SK-N-SH (cell line): ENCODE measurements around the gene MRPL51. TPM values are rescaled to one million over a fixed set of nuclear protein-coding genes. Genes with fewer than 3 reads are reported as not detected.

ENCODE experiments used
- CTCF ChIA-PET: fragments of 300-600, 350-600 bp; formaldehyde crosslinking; extraction: SDS; loops from one replicate; lab custom pipeline; 2021; lab: Yijun Ruan, JAX
- POLR2A ChIA-PET: fragments of 350-600 bp; sonication (Branson Sonifier 250); formaldehyde crosslinking; extraction: SDS; loops from one replicate; lab custom pipeline; 2020; ENCODE audit warnings: antibody characterized with exemption, inconsistent platforms; lab: Yijun Ruan, JAX
- DNase-seq: peaks from one replicate; pipeline ENCODE4 v3.0.0; 2012
- H2AFZ ChIP-seq: fragments of 200-600 bp; sonication (generic); 2 replicates; pipeline ENCODE4 v1.8.1; 2016; ENCODE audit warnings: antibody characterized with exemption, mild to moderate bottlenecking, low read depth
- H3F3A ChIP-seq: fragments of 200-600 bp; sonication (generic); replicated peaks from 2 replicates; pipeline ENCODE3; 2016; ENCODE audit warnings: antibody characterized with exemption, mild to moderate bottlenecking; ENCODE audit not compliant: insufficient read depth
- H3K27ac ChIP-seq, 2 experiments: fragments of 200-500 bp in 1 of 2; fragments of 200-600 bp in 1 of 2; sonication (Bioruptor generic) in 1 of 2; sonication (generic), shearing (Covaris generic) in 1 of 2; 2 replicates each; pipeline versions ENCODE4 v1.5.1 to v1.6.1; 2014 to 2016; ENCODE audit warnings: low read depth in 2 of 2, inconsistent platforms in 1 of 2, low read length in 1 of 2, mild to moderate bottlenecking in 1 of 2, mixed read lengths in 1 of 2
- H3K27me3 ChIP-seq: fragments of 200-600 bp; sonication (generic), shearing (Covaris generic); 2 replicates; pipeline ENCODE4 v1.6.1; 2016; ENCODE audit warnings: mixed run types; ENCODE audit not compliant: insufficient read depth
- H3K36me3 ChIP-seq, 2 experiments: fragments of 200-500 bp in 1 of 2; fragments of 200-600 bp in 1 of 2; sonication (Bioruptor generic) in 1 of 2; sonication (generic) in 1 of 2; replicated peaks in 1 of 2; 2 replicates each; pipeline versions ENCODE3 to v1.5.1; 2014 to 2016; ENCODE audit warnings: low read length in 1 of 2, mild to moderate bottlenecking in 1 of 2; ENCODE audit not compliant: insufficient read depth in 2 of 2, control insufficient read depth in 1 of 2
- H3K4me1 ChIP-seq, 2 experiments: fragments of 200-500 bp in 1 of 2; fragments of 200-600 bp in 1 of 2; sonication (Bioruptor generic) in 1 of 2; sonication (generic), shearing (Covaris generic) in 1 of 2; 2 replicates each; pipeline versions ENCODE4 v1.5.1 to v1.6.1; 2014 to 2016; ENCODE audit warnings: low read depth in 1 of 2, low read length in 1 of 2, mixed run types in 1 of 2; ENCODE audit not compliant: insufficient read depth in 2 of 2, control insufficient read depth in 1 of 2
- H3K4me2 ChIP-seq: fragments of 200-600 bp; sonication (generic), shearing (Covaris generic); 2 replicates; pipeline ENCODE4 v1.6.1; 2017; ENCODE audit warnings: mixed run types
- H3K4me3 ChIP-seq, 2 experiments: fragments of 200-500 bp in 1 of 2; fragments of 200-600 bp in 1 of 2; sonication (Bioruptor generic) in 1 of 2; sonication (generic), shearing (Covaris generic) in 1 of 2; 2 replicates each; pipeline versions ENCODE4 v1.5.1 to v1.8.1; 2014 to 2016; ENCODE audit warnings: low read depth in 2 of 2, inconsistent platforms in 1 of 2, low read length in 1 of 2, mild to moderate bottlenecking in 1 of 2, mixed read lengths in 1 of 2, moderate library complexity in 1 of 2
- H3K79me2 ChIP-seq: fragments of 200-600 bp; sonication (generic); 2 replicates; pipeline ENCODE4 v1.8.1; 2017; ENCODE audit warnings: mild to moderate bottlenecking; ENCODE audit not compliant: insufficient read depth
- H3K9ac ChIP-seq: fragments of 200-600 bp; sonication (generic); 2 replicates; pipeline ENCODE4 v1.6.1; 2017; ENCODE audit warnings: mixed run types
- H3K9me2 ChIP-seq: fragments of 200-600 bp; sonication (generic); 2 replicates; pipeline ENCODE4 v1.6.1; 2017; ENCODE audit warnings: mixed run types
- H3K9me3 ChIP-seq: fragments of 200-600 bp; sonication (generic); 2 replicates; pipeline ENCODE4 v1.6.1; 2017; ENCODE audit warnings: mixed run types, mild to moderate bottlenecking, moderate library complexity
- H4K20me1 ChIP-seq: fragments of 200-600 bp; sonication (generic); 2 replicates; pipeline ENCODE4 v1.6.1; 2017; ENCODE audit warnings: mild to moderate bottlenecking, mixed run types; ENCODE audit not compliant: insufficient read depth
- CHD2 ChIP-seq: fragments of 150-350 bp; IDR thresholded peaks from 2 replicates; pipeline ENCODE4 v1.6.1; 2018; ENCODE audit warnings: low read length; ENCODE audit not compliant: partially characterized antibody
- ELF1 ChIP-seq: IDR thresholded peaks from 2 replicates; pipeline ENCODE4 v1.4.0; 2012
- EP300 ChIP-seq, 2 experiments: IDR thresholded peaks; 2 replicates each; pipeline versions ENCODE4 v1.4.0 to v1.6.1; 2012; ENCODE audit warnings: borderline replicate concordance in 1 of 2, low read depth in 1 of 2, low read length in 1 of 2
- FOSL2 ChIP-seq: IDR thresholded peaks from 2 replicates; pipeline ENCODE4 v1.4.0; 2012; ENCODE audit warnings: low read depth, mild to moderate bottlenecking, moderate library complexity, borderline replicate concordance
- MXI1 ChIP-seq: IDR thresholded peaks from 2 replicates; pipeline ENCODE4 v1.6.1; 2012; ENCODE audit warnings: mild to moderate bottlenecking, low read depth, low read length, improper control_type of control experiment
- NFIC ChIP-seq: IDR thresholded peaks from 2 replicates; pipeline ENCODE4 v1.4.0; 2012; ENCODE audit warnings: borderline replicate concordance
- NRF1 ChIP-seq: IDR thresholded peaks from 2 replicates; pipeline ENCODE4 v1.6.1; 2012; ENCODE audit warnings: low read depth, mild to moderate bottlenecking, low read length
- POLR2AphosphoS5 ChIP-seq: IDR thresholded peaks from 2 replicates; pipeline ENCODE4 v1.6.1; 2012; ENCODE audit warnings: low read depth, low read length
- RFX5 ChIP-seq: IDR thresholded peaks from 2 replicates; pipeline ENCODE4 v1.6.1; 2012; ENCODE audit warnings: mild to moderate bottlenecking, improper control_type of control experiment, low read length
- RXRA ChIP-seq: IDR thresholded peaks from 2 replicates; pipeline ENCODE4 v1.4.0; 2012; ENCODE audit warnings: low read depth, mild to moderate bottlenecking, borderline replicate concordance
- SIN3A ChIP-seq: IDR thresholded peaks from 2 replicates; pipeline ENCODE4 v1.6.1; 2012; ENCODE audit warnings: low read depth, mild to moderate bottlenecking, low read length, moderate library complexity, borderline replicate concordance
- TAF1 ChIP-seq: IDR thresholded peaks from 2 replicates; pipeline ENCODE4 v1.6.1; 2012; ENCODE audit warnings: low read depth, mild to moderate bottlenecking, low read length, moderate library complexity, borderline replicate concordance
- USF1 ChIP-seq: IDR thresholded peaks from 2 replicates; pipeline ENCODE4 v1.4.0; 2012; ENCODE audit warnings: low read depth, borderline replicate concordance
- USF2 ChIP-seq: fragments of 150-350 bp; IDR thresholded peaks from 2 replicates; pipeline ENCODE4 v1.6.1; 2017; ENCODE audit warnings: antibody characterized with exemption, low read length, low read depth, borderline replicate concordance
- WGBS: methylation state at CpG from one replicate; pipeline ENCODE4 v1.1.6; 2017; ENCODE audit warnings: low lambda C conversion rate; 5-methylcytosine and 5-hydroxymethylcytosine counted together
- polyA plus RNA-seq, 3 experiments: library from polyadenylated mRNA; depleted of rRNA; stranded (reverse); fragments of >200 nt; gene quantifications; 2 replicates each; pipeline ENCODE4 v1.2.3, GENCODE V29; 2012

MRPL51 gene
- polyA plus RNA-seq, 1 of the 3 experiments (the other 2 are of a cell fraction), result 189 TPM

GRCh38 chr12:6463858-6464257 is 29.2 kb downstream of the MRPL51 start:
- no peak for TF ChIP-seq POLR2AphosphoS5
- H4K20me1 ChIP-seq, result no peaks in the 10 kb centered on the region
- no peak for DNase-seq
- peaks cover 23% of the 10 kb centered on the region for H3K79me2 ChIP-seq
- ChIA-PET POLR2A (interaction anchor here (1.5 kb wide), 1 partner anchor 12 kb away, joined by 5 read pairs; the partner anchor contains the start of gene TAPBPL), CTCF (interaction anchor here (0.6 to 1.4 kb wide), 7 partner anchors 13 to 475 kb away, joined by 3 to 6 read pairs (median 3); no protein-coding TSS in a partner anchor)
- no peaks in the 10 kb centered on the region for H3K9me3 ChIP-seq
- H3K27ac ChIP-seq, result no peak overlapping the region
- H3K9ac ChIP-seq, result no peak overlapping the region
- H2AFZ ChIP-seq, result no peak overlapping the region
- H3K27me3 ChIP-seq, result no peaks in the 10 kb centered on the region
- H3K9me2 ChIP-seq, result no peaks in the 10 kb centered on the region
- H3F3A ChIP-seq, result peaks cover 4% of the 10 kb centered on the region
- H3K4me3 ChIP-seq, result no peak overlapping the region
- no peak overlapping the region for H3K4me2 ChIP-seq
- 94% methylated on average over 6 of the region's 6 CpGs for WGBS
- no peaks in the 10 kb centered on the region; a peak in 1 of 4 replicates for H3K4me1 ChIP-seq
- H3K36me3 ChIP-seq, result peaks cover 46 to 51% of the 10 kb centered on the region in 2 experiments

- H3K4me2 ChIP-seq, result no peak overlapping the region
- CTCF ChIA-PET, result interaction anchor here (0.6 to 1.4 kb wide), 9 partner anchors 12 to 681 kb away, joined by 3 to 6 read pairs (median 3); no protein-coding TSS in a partner anchor
- H3F3A ChIP-seq, result peaks cover 4% of the 10 kb centered on the region
- TF ChIP-seq RFX5, result no peak
- TF ChIP-seq RXRA, result no peak
- no peak for TF ChIP-seq EP300 (IDR thresholded peaks at IDR 0.05; ENCODE audit: borderline replicate concordance in 1 of 2, low read depth in 1 of 2, low read length in 1 of 2)
- TF ChIP-seq USF1, result no peak
- no peak for TF ChIP-seq NRF1
- no peak for TF ChIP-seq FOSL2
- no peak for TF ChIP-seq CHD2
- TF ChIP-seq USF2, result no peak
- no peak for TF ChIP-seq MXI1
- TF ChIP-seq ELF1, result no peak
- TF ChIP-seq SIN3A, result no peak
- TF ChIP-seq TAF1, result no peak
- TF ChIP-seq NFIC, result no peak
- TF ChIP-seq, all 33 proteins: peak for 0
- no peaks in the 10 kb centered on the region for H3K9me2 ChIP-seq
- no peak overlapping the region for H2AFZ ChIP-seq
- no peak for DNase-seq
- H3K36me3 ChIP-seq, result peaks cover 47 to 55% of the 10 kb centered on the region in 2 experiments
- 96% methylated on average over 7 of the region's 7 CpGs for WGBS
- no peaks in the 10 kb centered on the region for H3K4me1 ChIP-seq
- no peaks in the 10 kb centered on the region for H3K27me3 ChIP-seq
- H3K4me3 ChIP-seq, result no peak overlapping the region
- H4K20me1 ChIP-seq, result no peaks in the 10 kb centered on the region
- H3K9ac ChIP-seq, result no peak overlapping the region
- POLR2A ChIA-PET, result interaction anchor here (1.5 kb wide), 1 partner anchor 12 kb away, joined by 5 read pairs; the partner anchor contains the start of gene TAPBPL
- no peak overlapping the region for H3K27ac ChIP-seq
- H3K79me2 ChIP-seq, result peaks cover 17% of the 10 kb centered on the region
- H3K9me3 ChIP-seq, result no peaks in the 10 kb centered on the region
Measured at GRCh38 chr12:6463216-6463615, 29.8 kb downstream of the MRPL51 start.
